ENCODE results near the gene KIAA1549.

KIAA1549 gene

DNA sequence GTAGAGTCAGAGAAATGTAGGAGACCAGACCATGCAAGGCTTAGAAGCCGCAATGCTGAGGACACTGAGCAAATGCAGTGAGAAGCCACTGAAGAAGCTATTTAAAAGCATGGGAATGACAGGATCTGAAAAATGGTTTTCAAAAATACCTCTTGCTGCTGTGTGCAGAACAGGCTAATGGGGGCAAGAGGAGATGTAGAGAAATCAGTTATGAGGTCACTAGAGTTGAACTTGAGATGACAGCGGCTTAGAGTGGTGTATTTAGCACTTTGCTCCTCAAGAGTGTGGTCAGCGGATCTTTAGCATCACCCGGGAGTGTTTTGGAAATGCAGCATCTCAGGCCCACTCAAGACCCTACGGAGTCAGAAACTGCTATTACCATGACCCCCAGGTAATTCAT, 48.8 kb downstream of the KIAA1549 start:
- no peak for DNase-seq (ENCODE audit: low spot score)
- TF ChIP-seq, protein P1, sequence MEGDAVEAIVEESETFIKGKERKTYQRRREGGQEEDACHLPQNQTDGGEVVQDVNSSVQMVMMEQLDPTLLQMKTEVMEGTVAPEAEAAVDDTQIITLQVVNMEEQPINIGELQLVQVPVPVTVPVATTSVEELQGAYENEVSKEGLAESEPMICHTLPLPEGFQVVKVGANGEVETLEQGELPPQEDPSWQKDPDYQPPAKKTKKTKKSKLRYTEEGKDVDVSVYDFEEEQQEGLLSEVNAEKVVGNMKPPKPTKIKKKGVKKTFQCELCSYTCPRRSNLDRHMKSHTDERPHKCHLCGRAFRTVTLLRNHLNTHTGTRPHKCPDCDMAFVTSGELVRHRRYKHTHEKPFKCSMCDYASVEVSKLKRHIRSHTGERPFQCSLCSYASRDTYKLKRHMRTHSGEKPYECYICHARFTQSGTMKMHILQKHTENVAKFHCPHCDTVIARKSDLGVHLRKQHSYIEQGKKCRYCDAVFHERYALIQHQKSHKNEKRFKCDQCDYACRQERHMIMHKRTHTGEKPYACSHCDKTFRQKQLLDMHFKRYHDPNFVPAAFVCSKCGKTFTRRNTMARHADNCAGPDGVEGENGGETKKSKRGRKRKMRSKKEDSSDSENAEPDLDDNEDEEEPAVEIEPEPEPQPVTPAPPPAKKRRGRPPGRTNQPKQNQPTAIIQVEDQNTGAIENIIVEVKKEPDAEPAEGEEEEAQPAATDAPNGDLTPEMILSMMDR (IDR thresholded peaks at IDR 0.05; ENCODE audit: extremely low read depth, missing control alignments) = no peak

DNA sequence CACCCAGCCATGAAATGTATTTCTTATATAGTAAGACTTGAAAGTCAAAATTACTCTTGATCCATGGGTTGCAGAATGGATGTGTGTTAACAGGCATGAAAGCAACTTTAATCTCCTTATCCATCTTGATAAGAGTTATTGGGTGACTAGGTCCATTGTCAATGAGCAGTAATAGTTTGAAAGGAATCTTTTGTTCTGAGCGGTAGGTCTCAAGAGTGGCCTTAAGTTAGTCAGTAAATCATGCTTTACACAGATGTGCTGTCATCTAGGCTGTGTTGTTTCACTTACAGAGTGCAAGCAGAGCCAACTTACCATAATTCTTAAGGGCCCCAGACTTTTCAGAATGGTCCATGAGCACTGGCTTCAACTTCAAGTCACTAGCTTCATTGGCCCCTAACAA, 51.2 kb downstream of the KIAA1549 start:
- TF ChIP-seq, protein P1 (IDR thresholded peaks at IDR 0.05; ENCODE audit: extremely low read depth, missing control alignments) = no peak
- no peak for DNase-seq (ENCODE audit: low spot score)

DNA sequence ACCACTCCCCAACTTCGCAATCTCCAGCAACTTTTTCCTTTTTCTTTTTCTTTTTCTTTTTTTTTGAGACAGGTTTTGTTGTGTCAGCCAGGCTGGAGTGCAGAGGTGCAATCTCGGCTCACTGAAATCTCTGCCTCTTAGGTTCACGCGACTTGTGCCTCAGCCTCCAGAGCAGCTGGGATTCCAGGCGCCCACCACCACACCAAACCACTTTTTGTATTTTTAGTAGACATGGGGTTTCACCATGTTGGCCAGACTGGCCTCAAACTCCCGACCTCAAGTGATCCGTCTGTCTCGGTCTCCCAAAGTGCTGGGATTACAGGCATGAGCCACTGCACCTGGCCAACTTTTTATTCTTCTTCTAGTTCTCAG, 55.0 kb downstream of the KIAA1549 start:
- no peak for DNase-seq (ENCODE audit: low spot score)
- TF ChIP-seq, protein P1 (IDR thresholded peaks at IDR 0.05; ENCODE audit: extremely low read depth, missing control alignments) = no peak

DNA sequence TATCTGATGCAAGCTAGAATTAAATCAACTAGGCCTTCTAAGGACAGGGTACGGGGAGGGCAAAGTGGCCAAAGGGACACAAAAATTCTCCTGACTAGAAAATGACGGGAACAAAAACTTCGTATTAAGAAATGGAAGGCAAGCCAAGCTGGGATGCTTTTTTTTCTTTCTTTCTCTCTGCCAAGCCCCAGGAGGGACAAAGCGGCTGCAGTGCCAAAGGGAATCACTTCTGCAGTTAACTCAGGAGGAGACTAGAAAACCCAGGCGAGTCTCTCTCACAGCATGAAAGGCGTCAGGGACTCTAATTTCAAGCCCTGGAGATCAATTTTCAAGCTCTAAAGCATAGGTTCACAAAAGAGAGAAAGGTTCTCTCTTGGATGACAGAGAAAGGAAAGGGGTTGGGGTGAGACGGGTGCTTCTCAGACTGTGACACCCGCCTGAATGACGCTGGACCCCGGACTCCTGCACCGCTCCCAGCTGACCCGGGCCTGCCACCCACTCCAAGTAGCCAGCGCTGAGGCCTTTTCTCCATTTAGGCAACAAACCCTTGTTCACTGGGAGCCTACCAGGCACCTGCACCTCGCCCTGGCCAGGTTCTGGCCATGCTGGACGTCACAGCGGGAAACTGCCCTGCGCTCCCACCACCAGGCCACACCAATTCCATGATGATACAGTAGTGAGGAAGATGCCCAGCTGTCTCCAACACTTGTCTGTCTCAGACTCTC, 56.5 kb downstream of the KIAA1549 start:
- TF ChIP-seq, protein P1 (IDR thresholded peaks at IDR 0.05; ENCODE audit: extremely low read depth, missing control alignments) = no peak
- DNase-seq (ENCODE audit: low spot score) = no peak

DNA sequence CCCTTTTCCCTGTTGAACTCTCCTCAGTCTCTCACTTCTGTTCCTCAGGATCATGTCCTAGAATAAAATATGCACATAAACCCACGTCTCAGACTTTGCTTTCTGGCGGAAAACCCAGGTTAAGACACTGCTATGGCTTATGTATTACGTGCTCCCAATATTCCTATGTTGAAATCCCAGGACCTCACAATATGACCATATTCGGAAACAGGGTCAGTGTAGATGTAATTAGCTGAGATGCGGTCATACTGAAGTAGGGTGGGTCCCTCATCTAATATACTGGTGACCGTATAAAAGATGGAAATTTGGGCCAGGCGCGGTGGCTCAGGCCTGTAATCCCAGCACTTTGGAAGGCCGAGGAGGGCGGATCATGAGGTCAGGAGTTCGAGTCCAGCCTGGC, 59.9 kb downstream of the KIAA1549 start:
- no peak for DNase-seq (ENCODE audit: low spot score)
- TF ChIP-seq, protein P1 (IDR thresholded peaks at IDR 0.05; ENCODE audit: extremely low read depth, missing control alignments) = no peak

DNA sequence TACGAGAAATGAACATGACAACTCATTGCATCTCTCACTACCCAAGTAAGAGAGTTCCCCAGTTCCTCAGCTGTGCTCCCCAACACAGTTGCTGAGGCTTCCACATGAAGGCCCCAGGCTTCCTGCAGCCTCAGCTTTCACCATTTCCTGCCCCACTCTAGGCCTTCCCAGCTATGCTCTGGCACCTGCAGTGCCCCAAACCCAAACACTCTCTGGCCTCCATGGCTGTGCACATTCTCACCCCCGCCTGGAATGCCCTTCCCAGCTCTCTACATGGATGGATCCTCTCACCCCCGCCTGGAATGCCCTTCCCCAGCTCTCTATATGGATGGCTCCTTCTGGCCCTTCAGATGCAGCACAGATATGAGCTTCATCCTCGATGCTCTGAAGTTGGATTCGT, 61.3 kb downstream of the KIAA1549 start:
- DNase-seq (ENCODE audit: low spot score) = no peak
- TF ChIP-seq, protein P1 (IDR thresholded peaks at IDR 0.05; ENCODE audit: extremely low read depth, missing control alignments) = no peak

DNA sequence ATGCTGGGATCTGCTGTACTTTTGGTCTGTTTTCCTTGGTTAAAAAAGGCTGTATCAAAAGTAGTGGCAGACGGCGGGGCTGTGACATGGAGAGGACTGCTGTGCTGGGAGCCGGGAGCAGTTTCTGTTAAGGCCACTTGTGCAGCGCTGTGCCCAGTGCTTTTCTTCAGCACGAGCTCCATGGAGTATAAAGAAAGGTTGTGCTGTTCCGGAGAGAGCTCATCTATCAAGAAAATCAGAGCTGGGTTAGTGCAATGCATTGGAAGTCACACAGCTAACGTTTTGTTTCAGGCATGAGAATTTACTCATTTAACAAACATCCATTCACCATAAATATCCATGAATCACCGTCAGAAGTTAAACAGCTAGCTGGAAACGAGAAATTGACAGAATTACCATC, 62.0 kb downstream of the KIAA1549 start:
- TF ChIP-seq, protein P1 (IDR thresholded peaks at IDR 0.05; ENCODE audit: extremely low read depth, missing control alignments) = no peak
- DNase-seq (ENCODE audit: low spot score) = no peak
